GM12872 (cell line): Measurements from ENCODE around the gene ZNF334.

ENCODE experiments used
- TF ChIP-seq, protein P1 (sequence below): IDR thresholded peaks from 3 replicates; pipeline ENCODE4 v1.5.1; 2011; ENCODE audit warnings: low read depth, mild to moderate bottlenecking, low read length, moderate library complexity; ENCODE audit not compliant: insufficient read depth

Gene ZNF334

DNA sequence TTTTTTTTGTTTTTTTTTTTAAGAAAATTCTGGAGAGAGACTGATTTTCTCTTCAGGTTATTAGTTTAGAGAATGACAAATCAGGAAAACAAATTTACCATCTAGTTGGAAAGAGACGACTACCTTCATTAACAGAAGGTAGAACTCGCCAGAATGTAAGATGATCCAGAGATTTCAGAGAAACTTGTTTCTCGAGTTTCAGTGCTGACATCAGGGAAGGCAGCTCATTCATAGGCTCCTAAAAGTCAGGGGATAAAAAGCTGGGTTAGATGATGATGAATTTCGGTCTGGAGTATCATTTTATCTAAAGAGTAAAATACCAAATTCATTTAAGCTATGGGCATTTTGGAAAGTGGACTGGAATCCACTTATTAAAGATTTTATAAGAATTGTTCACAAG lies 27.9 kb downstream of the ZNF334 start:
- TF ChIP-seq, protein P1, sequence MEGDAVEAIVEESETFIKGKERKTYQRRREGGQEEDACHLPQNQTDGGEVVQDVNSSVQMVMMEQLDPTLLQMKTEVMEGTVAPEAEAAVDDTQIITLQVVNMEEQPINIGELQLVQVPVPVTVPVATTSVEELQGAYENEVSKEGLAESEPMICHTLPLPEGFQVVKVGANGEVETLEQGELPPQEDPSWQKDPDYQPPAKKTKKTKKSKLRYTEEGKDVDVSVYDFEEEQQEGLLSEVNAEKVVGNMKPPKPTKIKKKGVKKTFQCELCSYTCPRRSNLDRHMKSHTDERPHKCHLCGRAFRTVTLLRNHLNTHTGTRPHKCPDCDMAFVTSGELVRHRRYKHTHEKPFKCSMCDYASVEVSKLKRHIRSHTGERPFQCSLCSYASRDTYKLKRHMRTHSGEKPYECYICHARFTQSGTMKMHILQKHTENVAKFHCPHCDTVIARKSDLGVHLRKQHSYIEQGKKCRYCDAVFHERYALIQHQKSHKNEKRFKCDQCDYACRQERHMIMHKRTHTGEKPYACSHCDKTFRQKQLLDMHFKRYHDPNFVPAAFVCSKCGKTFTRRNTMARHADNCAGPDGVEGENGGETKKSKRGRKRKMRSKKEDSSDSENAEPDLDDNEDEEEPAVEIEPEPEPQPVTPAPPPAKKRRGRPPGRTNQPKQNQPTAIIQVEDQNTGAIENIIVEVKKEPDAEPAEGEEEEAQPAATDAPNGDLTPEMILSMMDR = no peak

DNA sequence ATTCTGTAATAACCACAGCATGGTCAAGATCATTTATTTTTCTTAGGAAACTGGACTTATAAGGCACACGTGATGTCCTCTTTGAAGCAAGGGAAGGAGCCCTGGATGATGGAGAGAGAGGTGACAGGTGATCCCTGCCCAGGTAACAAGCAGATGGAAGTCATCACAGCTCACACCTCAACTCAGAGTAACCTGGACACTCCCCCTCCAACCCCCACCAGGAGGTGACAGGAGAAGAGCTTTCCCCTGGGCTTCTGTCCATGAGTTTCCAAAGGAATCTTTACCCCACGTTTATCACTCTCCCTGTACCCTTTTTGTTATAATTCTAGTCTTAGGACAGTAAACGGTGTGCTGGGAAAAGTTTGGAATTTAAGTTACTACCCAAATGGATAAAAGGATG lies 28.4 kb downstream of the ZNF334 start:
- TF ChIP-seq, protein P1 = no peak

DNA sequence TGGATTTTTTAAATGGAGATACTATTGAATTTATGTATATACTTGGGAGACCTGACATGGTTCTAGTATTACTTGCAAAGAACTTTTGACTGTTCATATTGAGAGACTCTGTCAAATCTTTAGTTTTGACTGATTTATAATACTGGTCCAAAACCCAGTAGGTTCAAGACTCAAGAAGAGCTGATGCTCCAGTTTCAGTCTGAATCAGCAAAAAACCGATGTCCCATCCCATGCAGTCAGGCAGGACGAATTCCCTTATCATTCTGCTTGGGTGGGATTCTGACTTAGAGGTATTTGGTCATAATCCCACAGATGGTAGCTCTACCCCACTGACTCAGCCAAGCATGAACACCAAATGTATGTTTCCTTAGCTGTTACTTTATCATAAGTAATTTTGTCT lies 29.5 kb downstream of the ZNF334 start:
- TF ChIP-seq, protein P1 = no peak

DNA sequence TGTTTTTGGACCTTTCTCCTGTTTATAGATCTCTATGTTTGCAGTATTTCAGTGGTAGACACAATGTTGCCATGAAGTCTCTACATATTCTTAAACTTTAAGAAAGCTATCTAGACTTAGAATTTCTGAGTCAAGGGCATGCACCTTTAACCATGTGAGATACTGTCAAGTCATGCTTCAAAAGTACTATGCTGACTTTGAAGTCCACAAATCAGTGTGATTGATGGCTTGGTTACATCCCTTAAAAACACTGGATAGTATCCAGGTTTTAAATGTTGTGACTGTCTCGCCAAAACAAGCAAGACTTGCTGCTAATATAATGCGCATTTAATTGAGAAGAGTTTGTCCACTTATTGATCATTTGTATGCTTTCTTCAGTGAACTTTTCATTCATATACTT lies 30.5 kb downstream of the ZNF334 start:
- TF ChIP-seq, protein P1 = no peak

DNA sequence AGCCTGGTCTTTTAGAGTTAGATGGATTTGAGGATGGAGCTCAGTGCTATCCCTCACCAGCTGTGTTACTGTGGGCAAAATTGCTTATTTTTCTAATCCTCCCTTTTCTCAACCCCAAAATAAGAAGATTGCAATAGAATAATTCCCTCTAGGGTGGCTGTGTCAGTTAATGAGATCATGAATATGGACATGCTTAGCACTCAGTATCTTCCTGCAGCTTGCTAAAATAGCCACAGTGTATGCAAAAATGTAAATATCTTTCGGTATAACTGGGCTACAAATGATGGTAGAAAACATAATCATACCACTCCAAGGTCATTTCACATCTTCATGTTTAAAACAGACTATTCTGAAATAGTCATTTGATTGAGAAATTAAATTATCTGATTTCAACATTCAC lies 35.7 kb downstream of the ZNF334 start:
- TF ChIP-seq, protein P1 = no peak

DNA sequence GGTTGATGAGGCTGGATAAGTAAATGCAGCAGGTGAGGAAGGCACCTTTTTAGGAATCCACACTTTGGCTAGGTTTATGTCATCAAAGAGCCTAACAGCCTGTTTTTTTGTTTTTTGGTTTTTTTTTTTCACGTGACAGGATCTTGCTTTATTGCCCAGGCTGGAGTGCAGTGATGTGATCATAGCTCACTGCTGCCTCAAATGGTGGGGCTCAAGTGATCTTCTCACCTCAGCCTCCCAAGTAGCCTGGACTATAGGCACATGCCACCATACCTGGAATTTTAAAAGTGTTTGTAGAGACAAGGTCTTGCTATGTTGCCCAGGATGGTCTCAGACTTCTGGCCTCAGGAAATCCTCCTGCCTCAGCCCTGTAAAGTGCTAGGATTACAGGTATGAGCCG lies 36.1 kb downstream of the ZNF334 start:
- TF ChIP-seq, protein P1 = no peak

DNA sequence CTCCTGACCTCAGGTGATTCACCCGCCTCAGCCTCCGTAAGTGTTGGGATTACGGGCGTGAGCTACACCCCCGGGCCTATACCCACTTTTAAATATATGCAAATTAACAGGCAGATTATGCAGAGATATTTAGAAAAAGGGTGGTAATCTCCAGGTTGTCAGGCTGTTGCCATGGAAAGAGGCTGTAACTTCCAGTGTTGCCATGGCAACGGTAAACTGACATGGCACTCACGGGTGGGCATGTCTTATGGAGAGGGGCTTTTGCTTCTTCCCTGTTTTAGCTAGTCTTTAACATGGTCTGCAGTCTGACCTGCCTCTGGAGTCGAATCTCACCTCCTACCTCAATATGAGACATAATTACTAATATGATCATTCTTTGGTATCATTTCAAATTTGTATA lies 44.9 kb downstream of the ZNF334 start:
- TF ChIP-seq, protein P1 = no peak

DNA sequence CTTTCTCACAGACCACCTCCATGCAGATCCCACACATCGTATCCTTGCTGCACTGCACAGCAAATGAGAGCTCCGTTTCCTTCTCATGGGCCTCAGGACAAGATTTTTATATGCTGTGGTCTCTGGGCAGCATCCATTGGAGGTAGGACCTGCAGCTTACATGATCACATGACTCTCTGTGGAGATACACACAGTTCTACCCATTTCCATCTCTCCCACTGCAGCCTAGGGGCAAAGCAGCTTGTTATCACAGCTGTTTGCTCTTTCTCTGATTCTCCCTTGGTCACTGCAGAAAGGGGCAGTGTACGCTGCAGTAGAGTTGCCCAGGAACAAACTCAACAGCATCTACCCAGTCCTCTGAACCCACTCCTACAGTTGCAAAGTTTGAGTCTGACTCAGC lies 48.9 kb downstream of the ZNF334 start:
- TF ChIP-seq, protein P1 = no peak
